Inferior parietal cortex (tissue), 1 donor: ENCODE results near the gene NUDT1.
"Not testable (repeated sequence)": the region's sequence is repeated elsewhere in the genome, so short reads cannot be mapped to it uniquely, and the experiment has no call there.

Experiments used
- DNase-seq: peaks from one replicate; pipeline ENCODE4 v3.0.0-alpha.2; 2016; ENCODE audit errors: extremely low spot score

The NUDT1 gene

GRCh38 chr7:2269089-2269990 is 27.3 kb downstream of the NUDT1 start:
- not testable (repeated sequence) for DNase-seq

- DNase-seq = no peak
These were observed 28.0 kb downstream of the NUDT1 start for GRCh38 chr7:2269991-2270460.

DNA sequence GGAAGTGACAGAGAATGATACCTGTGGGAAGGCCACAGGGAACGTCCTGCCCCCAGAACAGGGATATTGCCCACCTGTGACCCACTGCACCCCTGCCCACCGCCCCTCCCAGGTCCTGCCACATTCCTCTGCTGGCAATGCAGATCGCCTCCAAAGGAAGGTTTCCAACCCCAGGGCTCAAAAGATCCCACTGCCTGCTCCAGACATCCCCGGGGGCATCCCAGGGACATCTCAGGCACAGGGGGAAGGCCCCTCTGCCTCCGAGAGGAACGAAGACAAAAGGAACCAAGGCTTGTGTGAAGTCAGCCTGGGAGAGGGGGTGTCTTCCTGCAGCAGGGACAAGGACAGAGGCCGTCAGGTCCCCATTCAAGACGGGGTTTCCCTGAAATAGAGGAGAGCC is 28.5 kb downstream of the NUDT1 start:
- no peak for DNase-seq

- no peak for DNase-seq
These were observed 29.4 kb downstream of the NUDT1 start for GRCh38 chr7:2271273-2272026.

DNA sequence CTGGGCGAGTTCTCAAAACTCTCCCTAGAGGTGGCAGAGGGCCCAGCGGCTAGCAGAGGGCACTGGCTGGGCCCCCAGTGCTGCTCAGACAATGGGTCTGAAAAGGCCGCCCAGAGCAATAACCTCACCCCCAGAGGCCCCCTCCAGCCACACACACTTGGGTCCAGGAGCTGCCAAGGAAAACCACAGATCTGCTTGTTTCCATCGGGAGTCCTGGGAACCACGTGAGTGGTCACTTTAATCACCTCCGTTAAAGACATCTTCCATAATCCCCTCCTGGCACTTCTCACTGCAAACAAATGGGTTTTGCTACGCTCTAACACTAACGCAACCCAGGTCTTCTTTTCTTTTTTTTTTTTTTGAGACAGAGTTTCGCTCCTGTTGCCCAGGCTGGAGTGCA is 30.0 kb downstream of the NUDT1 start:
- DNase-seq = no peak

DNA sequence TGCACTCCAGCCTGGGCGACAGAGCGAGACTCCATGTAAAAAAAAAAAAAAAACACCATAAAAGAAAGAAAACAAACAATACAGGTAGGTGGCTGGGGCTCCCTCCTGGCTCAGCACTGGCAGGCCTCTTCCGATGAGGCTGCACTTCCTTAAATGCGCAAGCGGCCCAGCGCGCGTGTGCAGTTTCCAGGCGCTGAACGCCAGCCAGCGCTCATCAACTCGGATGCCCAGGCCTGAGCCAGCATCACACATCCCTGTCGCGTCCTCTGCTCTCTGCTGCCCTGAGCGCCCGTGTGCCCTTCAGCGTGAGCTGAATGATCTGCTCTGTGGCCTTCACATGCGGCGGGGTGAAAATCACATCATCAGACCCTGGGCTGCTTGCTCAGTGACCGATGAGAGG is 31.8 kb downstream of the NUDT1 start:
- DNase-seq = no peak

DNA sequence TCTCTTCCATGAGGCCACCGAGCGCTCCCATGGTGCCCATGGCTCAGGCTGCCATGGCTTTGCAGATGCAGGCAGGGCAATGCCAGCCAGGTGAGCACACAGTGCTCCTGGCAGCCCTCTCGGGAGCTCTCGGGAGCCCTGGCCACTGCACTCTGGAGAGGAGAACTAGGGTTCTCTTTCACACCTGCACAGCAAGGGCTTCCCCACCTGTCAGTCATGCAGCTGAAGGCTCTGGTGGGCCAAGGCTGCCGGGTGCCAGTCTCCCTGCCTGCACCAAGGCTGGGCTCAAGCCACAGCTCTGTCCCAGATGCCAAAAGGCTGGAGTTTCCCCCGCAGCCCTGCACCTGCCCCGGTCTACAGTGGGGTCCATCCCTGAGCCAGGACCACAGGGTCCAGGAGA is 32.6 kb downstream of the NUDT1 start:
- DNase-seq = no peak

DNA sequence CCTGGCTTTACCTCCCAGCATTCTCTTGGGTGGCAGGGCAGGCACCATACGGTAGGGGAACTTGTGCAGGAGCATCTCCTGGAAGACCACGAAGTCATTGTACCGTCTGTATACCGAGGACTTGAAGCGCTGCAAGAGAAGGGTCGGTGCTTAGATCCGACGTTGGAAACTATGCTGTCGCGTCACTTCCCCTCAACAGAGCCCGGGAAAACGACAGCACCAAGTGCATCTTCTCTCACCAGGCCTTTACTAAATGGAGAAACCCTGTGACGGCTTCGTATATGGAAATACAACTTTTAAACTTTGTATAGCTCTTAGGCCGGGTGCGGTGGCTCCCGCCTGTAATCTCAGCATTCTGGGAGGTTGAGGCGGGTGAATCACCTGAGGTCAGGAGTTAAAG is 33.1 kb downstream of the NUDT1 start:
- no peak for DNase-seq

DNA sequence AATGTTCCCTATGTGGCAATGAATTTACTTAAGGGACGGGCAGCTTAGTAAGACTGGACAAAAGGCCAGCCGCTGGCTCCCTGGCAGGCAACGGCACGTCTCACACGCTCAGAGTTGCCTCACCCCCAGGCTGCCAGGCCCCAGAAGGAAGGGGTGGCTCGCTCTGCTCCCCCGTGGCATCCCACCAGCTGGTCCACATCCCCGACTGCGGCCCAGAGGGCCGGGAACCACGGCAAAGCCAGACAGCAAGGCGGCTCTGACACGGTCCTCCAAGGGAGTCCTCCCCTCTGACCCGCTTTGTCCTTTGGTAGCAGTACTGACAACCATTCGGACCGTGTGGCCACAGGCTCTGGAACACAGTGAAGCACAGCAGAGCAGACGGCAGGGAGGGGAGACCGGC is 34.1 kb downstream of the NUDT1 start:
- DNase-seq = no peak

- no peak for DNase-seq
These were observed 36.0 kb downstream of the NUDT1 start for GRCh38 chr7:2278026-2278425.

GRCh38 chr7:2279896-2280295 is 37.9 kb downstream of the NUDT1 start:
- DNase-seq = no peak

DNA sequence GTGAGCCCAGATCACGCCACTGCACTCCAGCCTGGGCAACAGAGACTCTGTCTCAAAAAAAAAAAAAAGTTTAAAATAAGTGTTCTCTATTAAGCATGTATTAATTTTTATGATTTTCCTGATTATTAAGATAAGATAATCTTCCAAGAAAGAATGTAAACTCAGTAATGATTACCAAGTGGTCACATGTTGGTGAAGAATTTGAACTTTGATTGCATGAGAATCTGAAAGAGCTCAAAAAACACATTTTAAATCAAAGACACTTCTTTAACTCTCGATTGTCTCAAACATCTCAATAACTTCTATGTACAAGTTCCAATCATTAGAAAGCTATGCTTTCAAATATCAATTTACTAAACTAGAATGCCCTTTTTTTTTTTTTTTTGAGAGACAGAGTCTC is 38.4 kb downstream of the NUDT1 start:
- no peak for DNase-seq

- no peak for DNase-seq
These were observed 39.5 kb downstream of the NUDT1 start for GRCh38 chr7:2281541-2281940.

GRCh38 chr7:2282185-2282751 is 40.2 kb downstream of the NUDT1 start:
- DNase-seq = no peak

DNA sequence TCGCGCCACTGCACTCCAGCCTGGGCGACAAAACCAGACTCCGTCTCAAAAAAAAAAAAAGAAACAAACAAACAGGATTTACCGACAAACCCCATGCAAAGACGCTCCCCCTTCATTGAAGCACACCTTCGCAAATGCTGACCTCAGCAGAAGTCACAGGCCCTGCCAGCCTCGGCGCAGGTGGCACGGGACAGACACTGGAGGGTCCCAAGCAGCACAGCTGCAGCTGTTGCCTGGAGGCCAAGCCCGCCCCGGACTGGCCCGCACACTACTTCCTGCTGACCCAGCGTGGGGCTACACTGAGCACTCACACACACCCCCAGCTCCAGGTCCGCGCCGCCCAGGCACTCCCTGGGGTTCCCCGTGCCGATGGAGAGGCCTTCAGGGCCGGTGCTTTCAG is 41.0 kb downstream of the NUDT1 start:
- no peak for DNase-seq

GRCh38 chr7:2287745-2288144 is 45.7 kb downstream of the NUDT1 start:
- no peak for DNase-seq

DNA sequence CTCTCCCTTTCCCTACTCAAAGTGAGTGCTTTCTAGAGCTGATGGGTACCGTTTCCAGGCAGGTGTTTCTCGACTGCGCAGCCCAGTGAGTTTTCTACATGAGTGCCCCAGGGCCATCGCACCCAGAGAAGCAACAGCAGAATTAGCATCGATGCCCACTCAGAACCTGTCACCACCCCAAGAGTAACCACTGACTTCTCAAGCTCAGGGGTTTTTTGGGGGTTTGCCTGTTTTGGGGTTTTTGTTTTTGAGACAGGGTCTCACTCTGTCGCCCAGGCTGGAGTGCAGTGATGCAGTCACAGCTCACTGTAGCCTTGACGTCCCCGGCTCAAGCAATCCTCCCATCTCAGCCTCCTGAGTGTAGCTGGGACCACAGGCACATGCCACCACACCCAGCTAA is 46.5 kb downstream of the NUDT1 start:
- no peak for DNase-seq

DNA sequence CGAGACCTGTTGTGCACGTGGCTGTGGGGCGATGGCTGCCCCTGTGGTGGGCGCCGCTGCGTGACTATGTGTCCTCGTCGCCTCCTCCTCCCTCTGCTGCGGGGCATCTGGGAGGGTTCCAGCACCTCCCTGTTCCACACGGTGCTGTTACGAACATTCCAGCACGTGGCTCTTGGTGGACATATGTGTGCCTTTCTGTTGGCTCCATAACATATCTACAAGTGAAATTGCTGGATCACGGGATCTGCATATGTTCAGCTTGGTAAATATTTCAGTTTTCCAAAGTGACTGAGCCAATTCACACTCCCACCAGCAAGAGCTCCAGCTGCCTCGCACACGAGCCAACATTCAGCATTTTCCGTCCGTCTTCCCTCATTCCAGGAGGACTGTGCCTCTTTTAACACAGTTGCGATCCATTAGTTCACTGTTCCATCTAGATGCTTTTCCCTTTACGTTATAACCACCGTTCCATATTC is 47.1 kb downstream of the NUDT1 start:
- peak; percentile 51 for DNase-seq

DNA sequence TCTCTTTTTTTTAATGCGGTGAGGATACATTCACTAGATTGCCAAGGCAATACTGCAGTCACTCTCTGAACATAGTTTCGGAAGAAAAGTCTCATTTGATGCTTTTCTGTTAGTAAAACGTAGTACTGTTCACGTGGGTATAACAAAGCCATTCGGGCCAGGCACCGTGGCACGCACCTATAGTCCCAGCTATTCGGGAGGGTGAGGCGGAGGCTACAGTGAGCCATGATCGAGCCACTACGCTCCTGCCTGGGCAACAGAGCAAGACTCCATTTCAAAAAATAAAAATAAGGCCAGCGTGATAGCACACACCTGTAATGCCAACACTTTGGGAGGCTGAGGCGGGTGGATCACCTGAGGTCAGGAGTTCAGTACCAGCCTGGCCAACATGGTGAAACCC is 47.6 kb downstream of the NUDT1 start:
- no peak for DNase-seq

DNA sequence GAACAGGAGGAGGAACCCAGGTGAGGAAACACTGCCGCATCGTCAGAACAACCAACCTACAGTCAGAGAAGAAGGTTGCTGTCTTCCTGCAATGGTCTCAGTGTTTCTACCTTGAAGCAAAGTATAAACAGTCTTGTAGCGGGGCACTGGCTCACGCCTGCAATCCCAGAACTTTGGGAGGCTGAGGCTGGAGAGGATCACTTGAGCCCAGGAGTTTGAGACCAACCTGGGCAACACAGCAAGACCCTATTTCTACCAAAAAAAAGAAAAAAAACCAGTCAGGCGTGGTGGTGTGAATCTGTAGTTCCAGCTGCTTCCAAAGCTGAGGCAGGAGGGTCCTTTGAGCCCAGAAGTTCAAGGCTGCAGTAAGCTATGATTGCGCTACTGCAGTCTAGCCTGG is 48.9 kb downstream of the NUDT1 start:
- DNase-seq = no peak

DNA sequence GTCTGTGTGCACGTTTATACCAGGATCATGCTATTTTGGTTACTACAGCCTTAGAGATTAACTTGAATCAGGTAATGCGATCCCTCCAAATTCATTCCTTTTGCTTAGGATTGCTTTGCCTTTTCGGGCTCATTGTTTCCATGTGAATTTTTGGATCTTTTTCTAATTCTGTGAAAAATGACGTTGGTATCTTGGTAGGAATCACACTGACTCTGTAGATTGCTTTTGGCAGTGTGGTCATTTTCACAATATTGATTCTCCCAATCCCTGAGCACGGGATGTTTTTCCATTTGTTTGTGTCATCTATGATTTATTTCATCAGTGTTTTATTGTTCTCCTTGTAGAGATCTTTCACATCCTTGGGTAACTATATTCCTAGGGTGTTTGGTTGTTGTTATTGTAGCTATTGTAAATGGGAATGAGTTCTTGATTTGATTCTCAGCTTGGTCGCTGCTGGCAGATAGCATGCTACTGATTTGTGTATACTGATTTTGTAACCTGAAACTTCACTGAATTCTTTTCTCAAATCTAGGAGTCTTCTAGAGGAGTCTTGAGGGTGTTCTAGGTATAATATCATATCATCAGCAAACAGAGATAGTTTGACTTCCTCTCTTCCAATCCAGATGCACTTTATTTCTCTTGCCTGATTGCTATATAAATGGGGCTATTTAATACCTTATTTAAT is 54.1 kb downstream of the NUDT1 start:
- DNase-seq = no peak

GRCh38 chr7:2296832-2297231 is 54.8 kb downstream of the NUDT1 start:
- DNase-seq = no peak
